Panc1 (cell line): ENCODE data around the gene FBRS. TPM values are rescaled to one million over a fixed set of nuclear protein-coding genes. Genes with fewer than 3 reads are reported as not detected.

Experiments used
- ATAC-seq: fragments of 200-7000 bp; cut with Tn5 transposase; 2 replicates; pipeline ENCODE4 v1.9.1; 2020; ENCODE audit warnings: mild to moderate bottlenecking, moderate library complexity
- BruUV-seq: library from RNA; stranded (reverse); fragments of 400-500 nt; replicated peaks from 2 replicates; lab custom pipeline; 2021; lab: Mats Ljungman, UMichigan
- CTCF ChIA-PET: fragments of 300-600 bp; sonication (Branson Sonifier 250); formaldehyde crosslinking; loops from one replicate; lab custom pipeline; 2022; ENCODE audit warnings: antibody characterized with exemption; lab: Charles Lee
- POLR2A ChIA-PET: fragments of 300-600 bp; sonication (Branson Sonifier 250); formaldehyde crosslinking; loops from one replicate; lab custom pipeline; 2022; ENCODE audit warnings: antibody characterized with exemption; lab: Charles Lee
- DNase-seq: peaks from one replicate; pipeline ENCODE4 v3.0.0-alpha.2; 2010; ENCODE audit warnings: low read depth, low spot score
- H3K27ac ChIP-seq: 2 replicates; pipeline ENCODE4 v1.5.1; 2011; ENCODE audit warnings: mild to moderate bottlenecking, low read length, inconsistent platforms
- H3K27me3 ChIP-seq: fragments of 200-500 bp; sonication (Bioruptor generic); 2 replicates; pipeline ENCODE4 v1.6.0; 2014; ENCODE audit warnings: low read length, inconsistent platforms; ENCODE audit not compliant: control insufficient read depth, insufficient read depth
- H3K36me3 ChIP-seq: fragments of 200-500 bp; sonication (Bioruptor generic); 2 replicates; pipeline ENCODE4 v1.5.1; 2014; ENCODE audit warnings: inconsistent platforms, mild to moderate bottlenecking, low read length, moderate library complexity; ENCODE audit not compliant: control insufficient read depth, insufficient read depth
- H3K4me1 ChIP-seq: 2 replicates; pipeline ENCODE4 v1.5.1; 2011; ENCODE audit warnings: inconsistent platforms, mild to moderate bottlenecking, low read length, moderate library complexity; ENCODE audit not compliant: control insufficient read depth, insufficient read depth
- H3K4me3 ChIP-seq, 2 experiments: 2 replicates each; pipeline ENCODE4 v1.5.1; 2011 to 2012; ENCODE audit warnings: low read depth in 2 of 2, low read length in 2 of 2, mild to moderate bottlenecking in 2 of 2, inconsistent platforms in 1 of 2, moderate library complexity in 1 of 2
- H3K9me3 ChIP-seq: fragments of 200-500 bp; sonication (Bioruptor generic); 2 replicates; pipeline ENCODE4 v1.5.1; 2014; ENCODE audit warnings: low read depth, mild to moderate bottlenecking, inconsistent platforms, low read length, moderate library complexity; ENCODE audit not compliant: control insufficient read depth, insufficient read depth
- CTCF ChIP-seq: fragments of 450-650 bp; IDR thresholded peaks from 2 replicates; pipeline ENCODE4 v1.5.1; 2017; ENCODE audit warnings: mild to moderate bottlenecking
- POLR2AphosphoS5 ChIP-seq: IDR thresholded peaks from 2 replicates; pipeline ENCODE4 v1.6.1; 2012; ENCODE audit warnings: mild to moderate bottlenecking, low read depth, low read length, moderate library complexity
- REST ChIP-seq, 2 experiments: IDR thresholded peaks; 2 replicates each; pipeline ENCODE4 v1.6.1; 2011 to 2012; ENCODE audit warnings: low read depth in 2 of 2, control low read depth in 1 of 2, low read length in 1 of 2, mild to moderate bottlenecking in 1 of 2, moderate library complexity in 1 of 2; ENCODE audit not compliant: insufficient read depth in 1 of 2
- SIN3A ChIP-seq: IDR thresholded peaks from 2 replicates; pipeline ENCODE4 v1.6.1; 2012; ENCODE audit warnings: low read depth, mild to moderate bottlenecking, low read length, moderate library complexity, borderline replicate concordance; ENCODE audit not compliant: insufficient read depth
- TCF7L2 ChIP-seq: IDR thresholded peaks from 2 replicates; pipeline ENCODE4 v1.6.1; 2011; ENCODE audit warnings: mild to moderate bottlenecking, low read depth, low read length, inconsistent platforms
- in situ Hi-C: cut with HindIII; loops from 2 replicates; pipeline ENCODE4 v1.10.0; 2016; ENCODE audit warnings: low sequenced_read_pairs, low pct_unique_long_range_greater_than_20kb
- intact Hi-C: fragments of 100-400 bp; cut with micrococcal nuclease; formaldehyde crosslinking; loops from one replicate; pipeline ENCODE4 v1.10.0; 2022; ENCODE audit not compliant: unreplicated experiment
- total RNA-seq: library from RNA; stranded (reverse); gene quantifications from one replicate; pipeline ENCODE4 v1.2.1, GENCODE V29; 2021; ENCODE audit not compliant: unreplicated experiment

The FBRS gene
- total RNA-seq, 1 experiment from 2014 or later: 103 TPM

GRCh38 chr16:30619202-30619601 lies 39.0 kb upstream of the FBRS start:
- TF ChIP-seq SIN3A (no peak), TCF7L2 (no peak), POLR2AphosphoS5 (no peak), REST (IDR thresholded peaks at IDR 0.05; ENCODE audit: insufficient read depth in 1 of 2, low read depth in 2 of 2, low read length in 1 of 2) (no peak)
- Histone ChIP-seq H3K27ac (no peak overlapping the region), H3K27me3 (no peaks in the 10 kb centered on the region), H3K9me3 (no peaks in the 10 kb centered on the region), H3K36me3 (no peaks in the 10 kb centered on the region), H3K4me1 (no peaks in the 10 kb centered on the region), H3K4me3 (no peak overlapping the region)
- DNase-seq (no peak), ATAC-seq (no peak)
- intact Hi-C loops (no loop called here), in situ Hi-C loops (no loop called here)
- CTCF ChIA-PET: interaction anchor here (1.1 kb wide), 1 partner anchor 10 kb away, joined by 4 read pairs; no protein-coding TSS in a partner anchor
- POLR2A ChIA-PET: no interaction called here
- no TSS peak for BruUV-seq

GRCh38 chr16:30619638-30620037 lies 38.6 kb upstream of the FBRS start:
- intact Hi-C loops (no loop called here), in situ Hi-C loops (no loop called here)
- no peak overlapping the region for H3K4me3 ChIP-seq
- no peak overlapping the region for H3K27ac ChIP-seq
- DNase-seq (no peak), ATAC-seq (no peak)
- H3K27me3 ChIP-seq: no peaks in the 10 kb centered on the region
- H3K9me3 ChIP-seq: no peaks in the 10 kb centered on the region
- H3K4me1 ChIP-seq: no peaks in the 10 kb centered on the region
- ChIA-PET CTCF (interaction anchor here (1.1 kb wide), 1 partner anchor 10 kb away, joined by 4 read pairs; no protein-coding TSS in a partner anchor), POLR2A (no interaction called here)
- no TSS peak for BruUV-seq
- TF ChIP-seq POLR2AphosphoS5: no peak
- no peak for TF ChIP-seq CTCF
- no peak for TF ChIP-seq TCF7L2
- TF ChIP-seq REST (IDR thresholded peaks at IDR 0.05; ENCODE audit: insufficient read depth in 1 of 2, low read depth in 2 of 2, low read length in 1 of 2): no peak
- TF ChIP-seq SIN3A: no peak
- no peaks in the 10 kb centered on the region for H3K36me3 ChIP-seq
